ENCODE measurements around the gene PGLYRP4.

DNA sequence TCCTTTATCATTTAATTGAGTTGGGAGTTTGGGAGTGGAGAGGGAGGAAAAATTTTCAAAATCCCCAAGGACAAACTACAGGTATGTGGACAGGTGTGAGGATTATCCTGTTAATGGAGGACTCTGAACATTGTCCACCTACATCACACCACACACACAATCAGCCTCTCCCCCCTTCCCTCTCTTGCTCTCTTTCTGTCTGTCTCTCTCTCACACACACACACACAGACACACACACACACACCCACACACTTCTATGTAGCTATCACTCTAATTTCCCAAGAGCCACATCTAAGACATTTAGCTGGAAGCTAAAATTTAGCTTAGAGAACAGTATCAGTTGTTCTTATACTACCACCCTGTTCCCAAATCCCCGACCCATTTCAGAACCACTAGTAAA is 40.8 kb upstream of the PGLYRP4 start:
- no peak for TF ChIP-seq CTBP1 (IDR thresholded peaks at IDR 0.05; ENCODE audit: borderline replicate concordance)
- TF ChIP-seq BHLHE40 (IDR thresholded peaks at IDR 0.05; ENCODE audit: borderline replicate concordance), result no peak
- no peak for TF ChIP-seq FOXM1 (IDR thresholded peaks at IDR 0.05; ENCODE audit: borderline replicate concordance)
- no peak for TF ChIP-seq SUZ12 (IDR thresholded peaks at IDR 0.05)
- TF ChIP-seq, protein P1, sequence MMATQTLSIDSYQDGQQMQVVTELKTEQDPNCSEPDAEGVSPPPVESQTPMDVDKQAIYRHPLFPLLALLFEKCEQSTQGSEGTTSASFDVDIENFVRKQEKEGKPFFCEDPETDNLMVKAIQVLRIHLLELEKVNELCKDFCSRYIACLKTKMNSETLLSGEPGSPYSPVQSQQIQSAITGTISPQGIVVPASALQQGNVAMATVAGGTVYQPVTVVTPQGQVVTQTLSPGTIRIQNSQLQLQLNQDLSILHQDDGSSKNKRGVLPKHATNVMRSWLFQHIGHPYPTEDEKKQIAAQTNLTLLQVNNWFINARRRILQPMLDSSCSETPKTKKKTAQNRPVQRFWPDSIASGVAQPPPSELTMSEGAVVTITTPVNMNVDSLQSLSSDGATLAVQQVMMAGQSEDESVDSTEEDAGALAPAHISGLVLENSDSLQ (IDR thresholded peaks at IDR 0.05), result no peak
- no peak for TF ChIP-seq SP1 (IDR thresholded peaks at IDR 0.05)
- TF ChIP-seq TARDBP (IDR thresholded peaks at IDR 0.05), result no peak
- no peak for TF ChIP-seq NFRKB (IDR thresholded peaks at IDR 0.05)
